Loucy (cell line): ENCODE results near the gene TET3.

ENCODE experiments used
- H2AFZ ChIP-seq: fragments of 200-600 bp; sonication (generic); 2 replicates; pipeline ENCODE4 v1.6.0; 2016; ENCODE audit warnings: antibody characterized with exemption, mild to moderate bottlenecking, low read length, moderate library complexity
- H3F3A ChIP-seq: fragments of 200-600 bp; 2 replicates; pipeline ENCODE4 v1.6.0; 2016; ENCODE audit warnings: antibody characterized with exemption, low read depth, mild to moderate bottlenecking
- H3K27me3 ChIP-seq: fragments of 200-600 bp; sonication (generic); 2 replicates; pipeline ENCODE4 v1.6.1; 2014; ENCODE audit warnings: low read length, mild to moderate bottlenecking; ENCODE audit not compliant: insufficient read depth, poor library complexity, severe bottlenecking
- H3K36me3 ChIP-seq: fragments of 200-600 bp; sonication (generic); 2 replicates; pipeline ENCODE4 v1.6.1; 2016; ENCODE audit warnings: low read length; ENCODE audit not compliant: insufficient read depth
- H3K4me1 ChIP-seq: fragments of 200-600 bp; sonication (generic); 2 replicates; pipeline ENCODE4 v1.5.1; 2014; ENCODE audit warnings: low read length, mild to moderate bottlenecking; ENCODE audit not compliant: insufficient read depth, poor library complexity, severe bottlenecking
- H3K4me2 ChIP-seq: fragments of 200-600 bp; sonication (generic); 2 replicates; pipeline ENCODE4 v1.6.0; 2014; ENCODE audit warnings: antibody characterized with exemption, low read length, low read depth, mild to moderate bottlenecking; ENCODE audit not compliant: poor library complexity, severe bottlenecking
- H3K4me3 ChIP-seq: fragments of 200-600 bp; sonication (generic); 2 replicates; pipeline ENCODE4 v1.5.1; 2014; ENCODE audit warnings: low read length, mild to moderate bottlenecking, mixed read lengths; ENCODE audit not compliant: poor library complexity, severe bottlenecking
- H3K79me2 ChIP-seq: fragments of 200-600 bp; sonication (generic); 2 replicates; pipeline ENCODE4 v1.6.1; 2014; ENCODE audit warnings: low read length; ENCODE audit not compliant: insufficient read depth
- H3K9ac ChIP-seq: fragments of 200-600 bp; sonication (generic); 2 replicates; pipeline ENCODE4 v1.6.0; 2014; ENCODE audit warnings: mild to moderate bottlenecking, low read depth, low read length, moderate library complexity; ENCODE audit not compliant: poor library complexity, severe bottlenecking
- H3K9me2 ChIP-seq: fragments of 200-600 bp; sonication (generic); replicated peaks from 2 replicates; pipeline ENCODE4 v1.6.1; 2016; ENCODE audit warnings: low read depth, low read length, mixed read lengths
- H3K9me3 ChIP-seq: fragments of 200-600 bp; sonication (generic); 2 replicates; pipeline ENCODE4 v1.6.1; 2014; ENCODE audit warnings: mild to moderate bottlenecking, antibody characterized with exemption, low read length, low read depth; ENCODE audit not compliant: insufficient read depth
- H4K20me1 ChIP-seq: fragments of 200-600 bp; sonication (generic); 2 replicates; pipeline ENCODE4 v1.6.0; 2014; ENCODE audit warnings: antibody characterized with exemption, low read length, mild to moderate bottlenecking; ENCODE audit not compliant: insufficient read depth, poor library complexity, severe bottlenecking
- CTCF ChIP-seq: fragments of 200-600 bp; sonication (generic); conservative IDR thresholded peaks from 2 replicates; pipeline ENCODE4 v1.5.1; 2014; ENCODE audit warnings: mild to moderate bottlenecking, antibody characterized with exemption, low read length
- EZH2phosphoT487 ChIP-seq: fragments of 200-600 bp; IDR thresholded peaks from 2 replicates; pipeline ENCODE4 v1.6.1; 2018; ENCODE audit warnings: antibody characterized with exemption, mild to moderate bottlenecking, moderate library complexity, borderline replicate concordance

Gene TET3

GRCh38 chr2:73961823-73962615, 22.7 kb upstream of the TET3 start:
- H3F3A ChIP-seq = peaks cover 3% of the 10 kb centered on the region; the same call in 1 of the 2 replicates
- H3K79me2 ChIP-seq = no peaks in the 10 kb centered on the region
- H3K4me2 ChIP-seq = no peak overlapping the region
- no peaks in the 10 kb centered on the region for H3K9me2 ChIP-seq
- peaks cover 24% of the 10 kb centered on the region for H3K36me3 ChIP-seq
- H3K9me3 ChIP-seq = peaks cover 3% of the 10 kb centered on the region; the same call in 1 of the 2 replicates
- H3K9ac ChIP-seq = no peak overlapping the region
- H4K20me1 ChIP-seq = no peaks in the 10 kb centered on the region
- H3K27me3 ChIP-seq = no peaks in the 10 kb centered on the region
- no peak overlapping the region for H2AFZ ChIP-seq
- H3K4me3 ChIP-seq = no peak overlapping the region
- no peak for TF ChIP-seq CTCF
- TF ChIP-seq EZH2phosphoT487 = no peak
- H3K4me1 ChIP-seq = peaks cover 22% of the 10 kb centered on the region

GRCh38 chr2:73962798-73963197, 21.9 kb upstream of the TET3 start:
- no peaks in the 10 kb centered on the region for H3K79me2 ChIP-seq

GRCh38 chr2:73963385-73964120, 21.2 kb upstream of the TET3 start:
- H3K36me3 ChIP-seq = peaks cover 13% of the 10 kb centered on the region
- peaks cover 38% of the 10 kb centered on the region for H3K4me1 ChIP-seq
- H3K9ac ChIP-seq = no peak overlapping the region
- no peaks in the 10 kb centered on the region for H3K9me2 ChIP-seq
- no peak for TF ChIP-seq EZH2phosphoT487
- no peak for TF ChIP-seq CTCF
- peaks cover 3% of the 10 kb centered on the region; the same call in 1 of the 2 replicates for H3K9me3 ChIP-seq
- H2AFZ ChIP-seq = no peak overlapping the region
- no peaks in the 10 kb centered on the region for H3K79me2 ChIP-seq
- H4K20me1 ChIP-seq = no peaks in the 10 kb centered on the region
- peaks cover 3% of the 10 kb centered on the region; the same call in 1 of the 2 replicates for H3F3A ChIP-seq
- H3K27me3 ChIP-seq = no peaks in the 10 kb centered on the region
- no peak overlapping the region for H3K4me3 ChIP-seq
- no peak overlapping the region for H3K4me2 ChIP-seq

More at GRCh38 chr2:73962798-73963197, 21.9 kb upstream of the TET3 start:
- H3K36me3 ChIP-seq = peaks cover 21% of the 10 kb centered on the region
- H3K4me1 ChIP-seq = peaks cover 30% of the 10 kb centered on the region
- H3K27me3 ChIP-seq = no peaks in the 10 kb centered on the region
- H2AFZ ChIP-seq = no peak overlapping the region
- H3F3A ChIP-seq = peaks cover 3% of the 10 kb centered on the region; the same call in 1 of the 2 replicates
- H3K4me3 ChIP-seq = no peak overlapping the region
- no peaks in the 10 kb centered on the region for H3K9me2 ChIP-seq
- no peak overlapping the region for H3K4me2 ChIP-seq
- TF ChIP-seq EZH2phosphoT487 = no peak
- TF ChIP-seq CTCF = no peak
- H3K9me3 ChIP-seq = peaks cover 3% of the 10 kb centered on the region; the same call in 1 of the 2 replicates
- H4K20me1 ChIP-seq = no peaks in the 10 kb centered on the region
- no peak overlapping the region for H3K9ac ChIP-seq
